ENCODE data around the gene MPLKIP.

GRCh38 chr7:40162516-40162915 lies 28.1 kb upstream of the MPLKIP start:
- no peak for TF ChIP-seq GRHL2 (CRISPR knock-in tag; IDR thresholded peaks at IDR 0.05; ENCODE audit: insufficient replicate concordance, severe bottlenecking)
- TF ChIP-seq CTCF (IDR thresholded peaks at IDR 0.05): no peak
- TF ChIP-seq, protein P1, sequence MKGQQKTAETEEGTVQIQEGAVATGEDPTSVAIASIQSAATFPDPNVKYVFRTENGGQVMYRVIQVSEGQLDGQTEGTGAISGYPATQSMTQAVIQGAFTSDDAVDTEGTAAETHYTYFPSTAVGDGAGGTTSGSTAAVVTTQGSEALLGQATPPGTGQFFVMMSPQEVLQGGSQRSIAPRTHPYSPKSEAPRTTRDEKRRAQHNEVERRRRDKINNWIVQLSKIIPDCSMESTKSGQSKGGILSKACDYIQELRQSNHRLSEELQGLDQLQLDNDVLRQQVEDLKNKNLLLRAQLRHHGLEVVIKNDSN (CRISPR knock-in tag; IDR thresholded peaks at IDR 0.05): no peak
- no peak for TF ChIP-seq ZNF423 (CRISPR knock-in tag; IDR thresholded peaks at IDR 0.05)
- TF ChIP-seq MAX (CRISPR knock-in tag; IDR thresholded peaks at IDR 0.05): no peak
- TF ChIP-seq, protein P2, sequence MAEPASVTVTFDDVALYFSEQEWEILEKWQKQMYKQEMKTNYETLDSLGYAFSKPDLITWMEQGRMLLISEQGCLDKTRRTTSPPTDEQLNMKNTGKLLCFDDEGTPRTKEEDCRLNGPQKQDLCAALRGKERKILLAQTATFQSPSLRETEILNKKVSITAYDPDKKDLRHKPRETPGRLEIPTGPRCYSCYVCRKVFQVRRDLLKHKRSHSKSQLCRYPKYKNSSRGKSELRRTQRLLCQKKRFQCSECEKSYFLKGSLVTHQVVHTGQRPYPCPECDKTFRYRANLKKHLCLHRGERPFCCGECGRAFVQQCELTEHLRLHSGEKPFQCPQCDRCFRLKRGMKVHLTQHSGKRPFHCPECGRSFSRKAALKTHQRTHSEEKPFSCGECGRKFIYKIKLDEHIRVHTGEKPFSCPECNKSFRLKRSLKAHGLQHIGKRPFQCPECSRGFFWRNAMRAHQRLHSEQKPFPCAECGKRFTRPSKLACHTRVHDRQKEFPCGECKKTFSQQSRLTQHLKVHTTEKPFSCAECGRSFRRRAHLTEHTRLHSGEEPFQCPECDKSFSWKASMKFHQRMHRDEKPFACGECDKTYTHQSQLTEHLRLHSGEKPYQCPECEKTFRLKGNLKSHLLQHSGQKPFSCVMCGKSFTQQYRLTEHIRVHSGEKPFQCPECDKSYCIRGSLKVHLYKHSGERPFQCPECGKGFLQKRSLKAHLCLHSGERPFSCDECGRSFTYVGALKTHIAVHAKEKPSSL (CRISPR knock-in tag; conservative IDR thresholded peaks at IDR 0.05): no peak
- no peak for TF ChIP-seq TP53 (CRISPR knock-in tag; IDR thresholded peaks at IDR 0.05)
- no peak for TF ChIP-seq ZBTB21 (CRISPR knock-in tag; IDR thresholded peaks at IDR 0.05; ENCODE audit: borderline replicate concordance)
- no peak for TF ChIP-seq SP1 (CRISPR knock-in tag; conservative IDR thresholded peaks at IDR 0.05)
- TF ChIP-seq, protein P3, sequence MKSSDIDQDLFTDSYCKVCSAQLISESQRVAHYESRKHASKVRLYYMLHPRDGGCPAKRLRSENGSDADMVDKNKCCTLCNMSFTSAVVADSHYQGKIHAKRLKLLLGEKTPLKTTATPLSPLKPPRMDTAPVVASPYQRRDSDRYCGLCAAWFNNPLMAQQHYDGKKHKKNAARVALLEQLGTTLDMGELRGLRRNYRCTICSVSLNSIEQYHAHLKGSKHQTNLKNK (CRISPR knock-in tag; IDR thresholded peaks at IDR 0.05): no peak
- no peak for TF ChIP-seq ZBTB43 (CRISPR knock-in tag; IDR thresholded peaks at IDR 0.05)
- TF ChIP-seq PRDM15 (CRISPR knock-in tag; IDR thresholded peaks at IDR 0.05): no peak

Data from WTC11 (cell line).